NCI-H1417 (cell line): ENCODE measurements around the gene ZNF764.
"Not testable (repeated sequence)": the region's sequence is repeated elsewhere in the genome, so short reads cannot be mapped to it uniquely, and the experiment has no call there.

Experiments used
- DNase-seq, 3 experiments: peaks; one replicate each; lab custom pipeline; 2025; lab: John Stamatoyannopoulos, UW

Gene ZNF764

DNA sequence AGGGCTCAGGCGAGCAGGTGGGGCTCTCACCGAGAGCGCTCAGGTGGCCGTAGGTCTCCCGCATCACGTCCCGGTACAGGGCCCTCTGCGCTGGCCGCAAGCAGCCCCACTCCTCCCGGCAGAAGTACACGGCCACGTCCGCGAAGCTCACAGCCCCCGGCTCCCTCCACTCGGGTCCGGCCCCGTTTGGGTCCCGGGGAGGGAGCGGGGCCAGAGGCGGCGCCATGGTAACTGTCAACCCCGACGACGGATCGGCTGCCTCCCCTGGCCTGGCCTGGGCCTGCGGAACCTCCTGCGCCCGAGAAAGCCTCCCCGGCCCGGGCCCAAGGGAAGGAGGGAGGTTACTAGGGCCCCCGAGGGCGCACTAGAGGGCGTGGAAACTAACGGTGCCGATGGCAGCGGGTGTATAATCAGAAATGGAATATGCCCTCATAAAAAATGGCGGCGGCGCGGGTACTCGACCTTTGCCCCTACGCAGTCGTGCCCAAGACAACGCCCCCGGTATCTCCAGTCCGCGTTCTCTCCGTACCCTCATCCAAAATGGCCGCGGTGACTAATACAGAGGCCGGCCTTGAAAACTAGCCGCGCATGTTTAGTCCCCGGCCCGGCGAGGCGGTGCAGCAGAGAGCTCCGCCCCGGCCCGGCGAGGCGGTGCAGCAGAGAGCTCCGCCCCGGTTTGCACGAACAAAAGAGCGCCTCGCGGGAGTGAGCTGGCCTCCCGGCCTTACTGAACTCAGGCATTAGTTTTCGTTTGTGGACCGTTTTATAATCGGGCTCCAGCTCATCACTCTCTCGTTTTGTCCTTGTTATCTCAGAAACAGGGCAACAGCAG lies at the start of gene ZNF764:
Gene ZNF764, minus strand, starts transcription at position 418 of the 832 bp plus-strand sequence. Its CDS starts 192 bp downstream, at position 226.
- DNase-seq = peak; percentile 94 to 99 (median 97)

DNA sequence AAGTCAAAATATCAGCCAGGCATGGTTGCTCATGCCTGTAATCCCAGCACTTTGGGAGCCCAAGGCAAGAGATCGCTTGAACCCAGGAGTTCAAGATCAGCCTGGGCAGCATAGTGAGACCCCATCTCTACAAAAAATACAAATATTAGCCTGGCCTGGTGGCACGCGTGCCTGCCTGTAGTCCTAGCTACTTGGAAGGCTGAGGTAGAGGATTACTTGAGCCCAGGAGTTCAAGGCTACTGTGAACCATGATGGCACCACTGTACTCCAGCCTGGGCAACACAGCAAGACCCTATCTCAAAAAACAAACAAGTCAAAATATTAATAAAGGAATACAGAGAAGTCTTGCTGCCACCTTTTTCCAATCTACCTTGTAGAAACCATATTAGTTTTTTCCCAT lies 47.8 kb upstream of the ZNF764 start:
- DNase-seq = no peak

DNA sequence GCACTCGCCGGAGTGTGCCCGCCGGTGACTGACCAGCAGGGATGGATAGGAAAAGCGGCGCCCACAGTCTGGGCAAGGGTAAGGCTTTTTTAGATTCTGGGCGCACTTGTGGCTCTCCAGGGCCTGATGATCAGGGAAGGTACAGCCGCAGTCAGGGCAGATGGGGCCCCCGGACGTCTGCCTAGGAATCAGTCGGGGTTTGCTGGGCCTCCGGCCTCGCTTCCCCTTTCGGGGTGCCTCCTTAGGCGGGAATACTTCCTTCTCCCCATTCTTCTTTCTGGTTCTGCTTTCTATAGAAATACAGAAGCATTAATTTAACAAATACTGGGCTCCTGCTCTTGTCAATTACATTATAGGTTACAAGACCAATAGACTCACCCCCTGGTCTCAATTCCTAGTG lies 47.0 kb upstream of the ZNF764 start:
- DNase-seq = no peak

- DNase-seq = no peak
These were observed 46.3 kb upstream of the ZNF764 start for GRCh38 chr16:30604316-30604947.

GRCh38 chr16:30603945-30604315 lies 45.8 kb upstream of the ZNF764 start:
- no peak for DNase-seq

DNA sequence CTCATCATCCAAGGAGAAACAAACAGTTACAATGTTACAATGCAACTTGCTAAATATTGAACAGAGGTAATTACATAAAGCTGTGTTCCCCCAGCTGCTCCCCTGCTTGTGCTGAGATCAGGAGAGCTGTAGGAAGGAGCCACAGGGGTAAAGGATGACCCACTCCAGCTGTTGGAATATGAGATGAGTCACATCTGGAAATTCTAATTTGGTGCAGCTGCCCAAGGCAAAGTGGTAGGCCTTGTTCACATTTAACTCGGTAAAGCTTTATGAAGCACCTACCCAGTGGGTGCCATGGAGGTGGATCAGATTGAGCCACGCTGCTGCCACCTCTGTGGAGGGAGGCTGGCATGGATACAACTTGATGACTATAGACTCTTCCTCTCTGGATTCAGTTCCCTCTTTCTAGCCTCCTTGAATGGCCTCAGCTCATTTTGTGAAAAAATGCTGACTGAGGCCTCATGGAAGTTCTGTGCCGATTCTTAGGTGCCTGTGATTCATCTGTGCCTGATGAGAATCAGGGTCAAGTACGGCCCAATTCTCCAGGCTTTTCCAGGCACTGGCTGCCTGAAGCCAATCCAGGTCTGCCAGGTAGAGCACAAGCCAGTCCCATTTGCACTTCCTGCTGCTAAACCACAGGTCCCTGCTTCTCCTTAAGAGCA lies 44.6 kb upstream of the ZNF764 start:
- DNase-seq = no peak

GRCh38 chr16:30601966-30602365 lies 43.8 kb upstream of the ZNF764 start:
- DNase-seq = no peak

- DNase-seq = no peak
These were observed 42.8 kb upstream of the ZNF764 start for GRCh38 chr16:30600929-30601328.

- DNase-seq = peak in 2 of 3 experiments; percentile 23 to 59
These were observed 42.0 kb upstream of the ZNF764 start for GRCh38 chr16:30600215-30600614.

DNA sequence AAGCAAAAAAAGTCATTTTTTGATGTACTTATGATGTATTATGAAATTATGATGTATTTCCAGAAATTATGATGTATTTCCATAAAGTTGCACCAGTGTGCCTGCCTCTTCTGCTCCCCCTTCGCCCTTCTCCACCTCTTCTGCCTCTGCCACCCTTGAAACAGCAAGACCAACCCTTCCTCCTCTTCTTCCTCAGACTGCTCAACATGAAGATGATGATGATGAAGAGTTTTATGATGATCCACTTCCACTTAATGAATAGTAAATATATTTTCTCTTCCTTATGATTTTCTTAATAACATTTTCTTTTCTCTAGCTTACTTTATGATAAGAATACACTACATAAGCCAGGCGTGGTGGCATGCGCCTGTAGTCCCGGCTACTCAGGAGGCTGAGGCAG lies 34.7 kb upstream of the ZNF764 start:
- DNase-seq = no peak

- DNase-seq = not testable (repeated sequence)
These were observed 32.7 kb upstream of the ZNF764 start for GRCh38 chr16:30590869-30591268.

DNA sequence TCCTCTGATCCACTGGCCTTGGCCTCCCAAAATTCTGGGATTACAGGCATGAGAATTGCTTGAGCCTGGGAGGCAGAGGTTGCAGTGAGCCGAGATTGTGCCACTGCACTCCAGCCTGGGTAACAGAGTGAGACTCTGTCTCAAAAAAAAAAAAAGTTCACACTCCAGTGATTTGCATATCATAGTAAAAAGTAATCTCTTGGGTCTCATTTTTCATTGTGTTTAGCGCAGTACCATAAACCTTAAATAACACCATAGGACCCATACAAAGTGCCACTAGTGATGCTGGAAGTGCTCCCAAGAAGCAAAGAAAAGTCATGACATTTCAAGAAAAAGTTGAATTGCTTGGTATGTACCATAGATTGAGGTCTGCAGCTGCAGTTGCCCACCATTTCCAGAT lies 31.4 kb upstream of the ZNF764 start:
- not testable (repeated sequence) for DNase-seq

DNA sequence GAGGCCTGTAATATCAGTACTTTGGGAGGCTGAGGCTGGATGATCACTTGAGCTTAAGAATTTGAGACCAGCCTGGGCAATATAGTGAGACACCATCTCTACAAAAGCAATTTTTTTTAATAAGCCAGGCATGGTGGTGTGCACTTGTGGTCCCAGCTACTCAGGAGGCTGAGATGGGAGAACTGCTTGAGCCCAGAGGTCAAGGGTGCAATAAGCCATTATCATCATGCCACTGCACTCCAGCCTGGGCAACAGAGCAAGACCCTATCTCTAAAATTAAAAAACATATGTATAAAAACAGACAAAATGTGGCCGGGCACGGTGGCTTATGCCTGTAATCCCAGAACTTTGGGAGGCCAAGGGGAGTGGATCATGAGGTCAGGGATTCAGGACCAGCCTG lies 30.5 kb upstream of the ZNF764 start:
- DNase-seq = no peak

DNA sequence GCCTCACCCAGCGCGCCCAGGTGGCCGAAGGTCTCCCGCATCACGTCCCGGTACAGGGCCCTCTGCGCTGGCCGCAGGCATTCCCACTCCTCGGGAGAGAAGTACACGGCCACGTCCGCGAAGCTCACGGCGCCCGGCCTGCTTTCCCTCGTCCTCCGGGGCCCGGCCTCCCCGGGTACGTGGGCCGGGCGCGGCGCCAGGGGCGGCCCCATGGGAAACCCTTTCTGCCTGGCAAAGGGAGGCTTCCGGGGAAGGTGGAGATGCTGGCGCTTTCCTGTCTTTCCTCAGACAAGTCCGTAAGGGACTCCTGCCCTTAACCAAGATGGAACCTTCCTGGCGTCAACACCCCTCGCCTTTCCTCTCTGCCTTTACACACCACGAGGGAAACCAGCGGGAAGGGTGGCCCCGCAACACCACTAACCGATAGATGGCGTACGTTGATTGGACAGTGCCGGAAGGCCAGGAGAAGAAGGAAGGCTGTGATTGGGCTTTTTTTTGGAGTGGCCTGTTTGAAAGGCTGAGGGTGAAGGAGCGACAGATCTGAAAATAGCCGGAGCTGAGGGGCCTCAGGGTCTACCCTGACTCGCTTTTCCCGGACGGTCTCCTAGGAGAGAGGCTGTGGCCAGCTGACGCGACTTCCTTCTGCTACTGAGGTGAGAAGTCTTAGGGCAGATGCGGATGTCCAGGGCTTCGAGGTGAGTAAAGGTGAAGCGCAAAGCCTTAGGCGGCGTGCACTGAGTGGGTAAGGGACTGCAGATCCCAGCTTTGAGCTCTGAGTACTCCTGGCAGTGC lies 27.4 kb upstream of the ZNF764 start, which contains the start of gene ZNF785:
Gene ZNF785, minus strand, starts transcription at position 298 of the 792 bp plus-strand sequence. Its CDS starts 86 bp downstream, at position 212.
- DNase-seq = peak; percentile 92 to 99 (median 99)

GRCh38 chr16:30585022-30585399 lies 26.8 kb upstream of the ZNF764 start:
- peak in 1 of 3 experiments; percentile 82 for DNase-seq

- DNase-seq = no peak
These were observed 24.6 kb upstream of the ZNF764 start for GRCh38 chr16:30582611-30583340.

- DNase-seq = peak in 1 of 3 experiments; percentile 3
These were observed 23.3 kb upstream of the ZNF764 start for GRCh38 chr16:30581457-30581856.

- no peak for DNase-seq
These were observed 16.5 kb upstream of the ZNF764 start for GRCh38 chr16:30574678-30575077.

DNA sequence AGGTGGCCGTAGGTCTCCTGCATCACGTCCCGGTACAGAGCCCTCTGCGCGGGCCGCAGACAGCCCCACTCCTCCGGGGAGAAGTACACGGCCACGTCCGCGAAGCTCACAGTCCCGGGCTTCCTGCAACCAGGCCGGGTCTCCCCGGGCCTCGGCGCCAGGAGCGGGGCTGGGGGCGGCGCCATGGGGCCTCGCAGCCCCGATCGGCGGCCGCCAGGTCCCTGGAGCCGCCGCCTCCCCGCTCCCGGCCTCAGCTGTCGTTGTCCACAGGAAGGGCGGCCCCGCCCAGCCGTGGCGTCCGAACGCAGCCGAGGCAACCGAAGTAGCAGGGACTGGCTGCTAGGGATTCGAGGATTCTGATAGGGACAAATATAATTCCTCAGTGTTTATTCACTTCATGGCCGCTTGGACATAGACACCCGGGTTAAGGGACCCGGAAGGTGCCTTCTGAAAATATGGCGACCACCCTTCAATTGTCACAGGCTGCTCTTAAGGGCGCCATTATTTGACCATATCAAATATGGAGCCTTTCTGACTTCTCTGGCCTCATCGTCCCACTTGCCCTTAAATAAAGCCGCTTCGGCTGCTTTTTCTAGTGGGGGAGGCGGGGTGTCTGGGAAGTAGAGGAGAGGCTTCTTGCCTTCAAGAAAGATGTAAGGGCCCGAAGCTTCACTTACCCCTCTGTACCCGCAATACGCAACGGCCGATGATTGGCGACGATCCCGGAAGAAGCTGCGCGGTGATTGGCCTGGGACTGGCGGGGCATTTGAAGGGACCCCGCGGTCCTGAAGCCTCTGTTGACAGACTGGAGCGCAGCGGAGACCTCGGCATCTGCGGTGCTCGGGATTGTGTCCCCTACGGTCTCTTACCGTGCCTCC lies 13.5 kb upstream of the ZNF764 start, which contains the start of gene ZNF688:
Gene ZNF688, minus strand, starts transcription at position 270 of the 878 bp plus-strand sequence. Its CDS starts 85 bp downstream, at position 185.
- peak; percentile 91 to 99 (median 95) for DNase-seq
